HEK293T (cell line): ENCODE data around the gene EXOC1.

Experiments
- CTCF ChIA-PET: fragments of 350-600 bp; formaldehyde crosslinking; extraction: SDS; loops from one replicate; lab custom pipeline; 2021; ENCODE audit warnings: antibody characterized with exemption, inconsistent platforms; lab: Yijun Ruan, JAX
- POLR2A ChIA-PET: fragments of 350-600 bp; formaldehyde crosslinking; extraction: SDS; loops from one replicate; lab custom pipeline; 2020; ENCODE audit warnings: antibody characterized with exemption, inconsistent platforms; lab: Yijun Ruan, JAX
- DNase-seq: peaks from one replicate; pipeline ENCODE4 v3.0.0; 2012; ENCODE audit warnings: mixed read lengths; ENCODE audit errors: extremely low spot score
- ARNT ChIP-seq: fragments of 450-650 bp; IDR thresholded peaks from 2 replicates; pipeline ENCODE4 v1.6.1; 2017; ENCODE audit warnings: mild to moderate bottlenecking
- BHLHE40 ChIP-seq: fragments of 450-650 bp; IDR thresholded peaks from 2 replicates; pipeline ENCODE4 v1.6.1; 2016; ENCODE audit warnings: mild to moderate bottlenecking, moderate library complexity, borderline replicate concordance
- CTBP1 ChIP-seq: fragments of 450-650 bp; IDR thresholded peaks from 2 replicates; pipeline ENCODE4 v1.6.1; 2016; ENCODE audit warnings: borderline replicate concordance
- ELF4 ChIP-seq: fragments of 450-650 bp; IDR thresholded peaks from 2 replicates; pipeline ENCODE4 v1.6.1; 2017; ENCODE audit warnings: antibody characterized with exemption
- FOXA1 ChIP-seq: fragments of 450-650 bp; IDR thresholded peaks from 2 replicates; pipeline ENCODE4 v1.6.1; 2016; ENCODE audit warnings: mild to moderate bottlenecking
- FOXK2 ChIP-seq: fragments of 450-650 bp; IDR thresholded peaks from 2 replicates; pipeline ENCODE4 v1.6.1; 2016; ENCODE audit warnings: mild to moderate bottlenecking
- FOXM1 ChIP-seq: fragments of 450-650 bp; IDR thresholded peaks from 2 replicates; pipeline ENCODE4 v1.6.1; 2017; ENCODE audit warnings: mild to moderate bottlenecking, borderline replicate concordance
- HDGF ChIP-seq: fragments of 450-650 bp; IDR thresholded peaks from 2 replicates; pipeline ENCODE4 v1.6.1; 2017; ENCODE audit warnings: antibody characterized with exemption, borderline replicate concordance
- L3MBTL2 ChIP-seq: fragments of 450-650 bp; conservative IDR thresholded peaks from 2 replicates; pipeline ENCODE4 v1.6.1; 2016; ENCODE audit warnings: mild to moderate bottlenecking
- LEF1 ChIP-seq: fragments of 450-650 bp; IDR thresholded peaks from 2 replicates; pipeline ENCODE4 v1.6.1; 2017; ENCODE audit warnings: mild to moderate bottlenecking, borderline replicate concordance
- NFRKB ChIP-seq: fragments of 450-650 bp; IDR thresholded peaks from 2 replicates; pipeline ENCODE4 v1.6.1; 2016; ENCODE audit warnings: mild to moderate bottlenecking, moderate library complexity
- SP1 ChIP-seq: fragments of 450-650 bp; IDR thresholded peaks from 2 replicates; pipeline ENCODE4 v1.6.1; 2017
- SUZ12 ChIP-seq: fragments of 450-650 bp; IDR thresholded peaks from 2 replicates; pipeline ENCODE4 v1.6.1; 2016; ENCODE audit warnings: mild to moderate bottlenecking
- TARDBP ChIP-seq: fragments of 450-650 bp; IDR thresholded peaks from 2 replicates; pipeline ENCODE4 v1.6.1; 2016
- ZNF384 ChIP-seq: fragments of 450-650 bp; IDR thresholded peaks from 2 replicates; pipeline ENCODE4 v1.6.1; 2016
- TF ChIP-seq, protein P1 (sequence below): fragments of 450-650 bp; IDR thresholded peaks from 2 replicates; pipeline ENCODE4 v1.6.1; 2016

Gene EXOC1

DNA sequence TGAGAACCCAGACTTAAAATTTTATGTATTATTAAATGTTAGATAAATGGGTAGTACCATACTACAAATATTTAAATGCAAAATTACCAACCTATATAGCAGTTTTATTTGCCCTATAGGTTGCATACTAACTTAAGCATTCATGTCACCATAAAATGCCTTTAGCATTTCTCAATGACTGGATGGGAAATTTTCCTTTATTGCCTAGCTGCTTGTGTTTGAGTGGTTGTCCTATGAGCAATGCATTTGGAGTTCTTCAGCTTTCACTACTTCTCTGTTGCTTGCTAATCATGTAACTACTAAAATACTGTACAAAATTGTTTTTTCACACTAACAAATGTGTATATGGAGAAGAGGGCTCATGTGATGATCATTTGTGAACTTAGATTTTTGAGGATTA is 51.1 kb downstream of the EXOC1 start:
- ChIA-PET CTCF (no interaction called here), POLR2A (no interaction called here)
- no peak for DNase-seq
- TF ChIP-seq LEF1, result no peak
- no peak for TF ChIP-seq FOXA1
- no peak for TF ChIP-seq TARDBP
- TF ChIP-seq ZNF384, result no peak
- no peak for TF ChIP-seq CTBP1
- no peak for TF ChIP-seq NFRKB
- no peak for TF ChIP-seq ARNT
- no peak for TF ChIP-seq HDGF
- no peak for TF ChIP-seq L3MBTL2
- TF ChIP-seq FOXK2, result no peak
- no peak for TF ChIP-seq SP1
- no peak for TF ChIP-seq FOXM1
- no peak for TF ChIP-seq SUZ12
- TF ChIP-seq BHLHE40, result no peak

DNA sequence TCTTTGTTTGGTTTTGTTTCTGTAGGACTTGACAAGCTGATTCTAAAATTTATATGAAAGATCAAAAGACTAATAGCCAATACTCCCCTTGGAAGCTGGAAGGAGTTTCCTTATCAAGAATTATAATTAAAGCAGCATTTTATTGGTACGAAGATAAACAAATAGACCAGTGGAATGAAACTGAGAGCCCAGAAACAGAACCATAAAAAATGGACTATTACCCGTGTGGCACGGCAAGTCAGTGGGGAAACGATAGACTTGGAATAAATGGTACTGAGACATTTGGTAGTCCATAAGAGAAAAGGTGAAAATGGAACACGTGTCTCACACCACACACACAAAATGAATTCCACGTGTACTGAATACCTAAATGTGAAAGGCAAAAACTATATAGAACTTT is 52.9 kb downstream of the EXOC1 start:
- TF ChIP-seq CTBP1, result no peak
- no peak for TF ChIP-seq HDGF
- TF ChIP-seq SP1, result no peak
- TF ChIP-seq SUZ12, result no peak
- no peak for TF ChIP-seq FOXK2
- no peak for TF ChIP-seq L3MBTL2
- no peak for TF ChIP-seq ARNT
- no peak for TF ChIP-seq ELF4
- no peak for TF ChIP-seq TARDBP
- no peak for TF ChIP-seq LEF1
- TF ChIP-seq NFRKB, result no peak
- no peak for DNase-seq
- ChIA-PET CTCF (no interaction called here), POLR2A (no interaction called here)

DNA sequence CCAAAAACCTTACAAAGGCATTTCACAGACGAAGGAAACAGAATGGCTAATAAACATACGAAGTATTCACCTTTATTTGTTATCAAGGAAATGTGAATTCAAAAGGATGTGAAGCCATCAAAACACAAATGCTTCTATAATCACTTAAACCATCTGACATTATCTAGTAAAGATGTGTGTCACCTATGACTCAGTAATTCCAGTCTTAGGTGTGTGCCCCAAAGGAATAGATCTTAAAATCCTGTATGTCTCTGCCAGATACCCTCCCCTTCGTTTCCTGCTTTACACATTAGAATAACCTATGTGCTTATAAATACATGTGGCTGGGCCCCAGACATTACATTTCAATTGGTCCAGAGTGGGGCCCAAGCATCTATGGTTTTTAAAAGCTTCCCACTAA is 53.5 kb downstream of the EXOC1 start:
- TF ChIP-seq, protein P1, sequence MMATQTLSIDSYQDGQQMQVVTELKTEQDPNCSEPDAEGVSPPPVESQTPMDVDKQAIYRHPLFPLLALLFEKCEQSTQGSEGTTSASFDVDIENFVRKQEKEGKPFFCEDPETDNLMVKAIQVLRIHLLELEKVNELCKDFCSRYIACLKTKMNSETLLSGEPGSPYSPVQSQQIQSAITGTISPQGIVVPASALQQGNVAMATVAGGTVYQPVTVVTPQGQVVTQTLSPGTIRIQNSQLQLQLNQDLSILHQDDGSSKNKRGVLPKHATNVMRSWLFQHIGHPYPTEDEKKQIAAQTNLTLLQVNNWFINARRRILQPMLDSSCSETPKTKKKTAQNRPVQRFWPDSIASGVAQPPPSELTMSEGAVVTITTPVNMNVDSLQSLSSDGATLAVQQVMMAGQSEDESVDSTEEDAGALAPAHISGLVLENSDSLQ, result no peak
- TF ChIP-seq TARDBP, result no peak
- no peak for DNase-seq
- CTCF ChIA-PET, result interaction anchor here (0.9 kb wide), 1 partner anchor 17 kb away, joined by 5 read pairs; no protein-coding TSS in a partner anchor
- POLR2A ChIA-PET, result no interaction called here

DNA sequence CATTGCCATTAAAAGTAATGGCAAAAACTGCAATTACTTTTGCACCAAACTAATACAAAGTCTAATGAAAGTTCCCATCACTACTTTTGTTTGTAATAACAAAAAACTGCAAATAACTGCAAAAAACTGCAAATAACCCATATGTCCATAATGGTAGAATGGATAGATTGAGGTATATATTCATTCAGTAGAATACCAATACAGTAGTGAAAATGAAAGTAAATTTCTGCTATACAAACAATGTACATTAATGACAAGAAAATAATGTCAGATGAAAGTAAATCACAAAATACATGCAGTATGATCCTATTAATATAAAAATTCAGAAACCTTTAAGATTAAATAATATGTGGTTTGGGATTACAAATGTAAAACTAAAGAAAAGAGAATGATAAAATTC is 54.0 kb downstream of the EXOC1 start:
- CTCF ChIA-PET, result interaction anchor here (0.6 to 0.9 kb wide), 2 partner anchors 16 to 460 kb away, joined by 5 read pairs; no protein-coding TSS in a partner anchor

DNA sequence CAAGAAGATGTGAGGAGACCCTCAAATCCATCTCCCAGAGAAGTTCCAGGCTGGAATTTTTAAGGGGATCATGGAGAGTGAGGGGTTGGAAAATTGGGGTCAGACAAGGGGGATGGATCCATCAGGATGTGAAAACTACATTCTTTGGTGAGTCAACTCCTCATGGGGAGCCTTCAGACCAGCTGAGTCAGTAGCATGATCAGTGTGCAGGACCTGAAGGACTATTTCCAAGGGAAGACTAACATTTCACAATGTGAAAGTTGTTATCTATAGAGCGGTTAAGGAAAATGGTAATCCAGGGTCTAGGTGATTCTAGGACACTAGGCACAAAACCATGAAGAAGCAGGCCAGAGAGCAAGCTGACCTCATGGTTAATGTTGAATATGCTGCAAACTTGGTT is 56.7 kb downstream of the EXOC1 start:
- POLR2A ChIA-PET, result no interaction called here
- CTCF ChIA-PET, result no interaction called here
- DNase-seq, result no peak
- TF ChIP-seq FOXK2 (no peak), ARNT (no peak), TARDBP (no peak), BHLHE40 (no peak), CTBP1 (no peak), SP1 (no peak)

More for the DNA sequence above, 54.0 kb downstream of the EXOC1 start:
- TF ChIP-seq FOXA1 (no peak), CTBP1 (no peak), BHLHE40 (no peak), L3MBTL2 (no peak), SUZ12 (no peak), LEF1 (no peak), TARDBP (no peak), NFRKB (no peak)
- TF ChIP-seq, protein P1, result no peak
- DNase-seq, result no peak
- POLR2A ChIA-PET, result no interaction called here

DNA sequence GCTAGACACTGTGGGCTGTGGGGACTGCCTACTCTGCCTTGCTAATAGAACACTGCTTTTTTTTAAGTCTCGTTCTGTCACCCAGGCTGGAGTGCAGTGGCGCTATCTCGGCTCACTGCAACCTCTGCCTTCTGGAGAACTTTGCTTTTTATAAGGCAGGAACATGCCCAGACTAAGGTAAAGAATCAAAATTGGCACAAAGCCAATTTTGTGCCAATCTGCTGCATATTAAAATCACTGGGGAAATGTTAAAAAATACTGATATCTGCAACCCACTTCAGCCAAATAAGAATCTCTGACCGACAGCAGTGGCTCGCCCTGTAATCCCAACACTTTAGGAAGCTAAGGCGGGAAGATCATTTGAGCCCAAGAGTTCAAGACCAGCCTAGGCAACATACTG is 58.8 kb downstream of the EXOC1 start:
- DNase-seq, result no peak
- ChIA-PET POLR2A (no interaction called here), CTCF (no interaction called here)
- TF ChIP-seq TARDBP, result no peak
- TF ChIP-seq SUZ12, result no peak
- no peak for TF ChIP-seq CTBP1
- no peak for TF ChIP-seq ZNF384
- no peak for TF ChIP-seq SP1
- TF ChIP-seq NFRKB, result no peak
- TF ChIP-seq, protein P1, result no peak
- TF ChIP-seq LEF1, result no peak
- no peak for TF ChIP-seq L3MBTL2
- TF ChIP-seq HDGF, result no peak
- TF ChIP-seq FOXK2, result no peak
- TF ChIP-seq ELF4, result no peak
- no peak for TF ChIP-seq BHLHE40
- TF ChIP-seq FOXM1, result no peak
- TF ChIP-seq ARNT, result no peak
- no peak for TF ChIP-seq FOXA1

DNA sequence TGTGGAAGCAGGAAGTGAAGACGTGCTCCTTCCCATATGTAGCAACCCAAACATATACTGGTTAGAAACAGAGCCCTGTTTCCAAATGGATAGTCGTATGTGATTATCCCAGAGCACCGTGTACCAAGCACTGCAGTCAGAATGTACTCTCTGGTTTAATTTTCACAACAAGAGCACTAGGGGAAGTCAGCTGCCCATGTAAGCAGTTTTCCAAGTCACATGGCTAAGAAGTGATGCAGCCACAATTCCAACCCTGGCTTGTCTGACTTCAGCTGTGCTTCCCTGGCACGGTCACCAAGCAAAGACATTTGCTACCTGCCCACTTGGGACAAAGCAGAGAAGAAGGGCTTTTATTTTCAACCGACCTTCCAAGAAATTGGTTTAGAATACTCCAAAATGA is 67.1 kb downstream of the EXOC1 start:
- TF ChIP-seq FOXA1 (no peak), ARNT (no peak), HDGF (no peak), TARDBP (no peak), SP1 (no peak), L3MBTL2 (no peak), BHLHE40 (no peak), NFRKB (no peak), ZNF384 (no peak)
- TF ChIP-seq, protein P1, result no peak
- CTCF ChIA-PET, result no interaction called here
- no peak for DNase-seq
- POLR2A ChIA-PET, result no interaction called here
